Measurements from ENCODE around the gene DRD5.
A peak's percentile ranks its signal among the peaks of the same experiment; 100 is the strongest.

The DRD5 gene

DNA sequence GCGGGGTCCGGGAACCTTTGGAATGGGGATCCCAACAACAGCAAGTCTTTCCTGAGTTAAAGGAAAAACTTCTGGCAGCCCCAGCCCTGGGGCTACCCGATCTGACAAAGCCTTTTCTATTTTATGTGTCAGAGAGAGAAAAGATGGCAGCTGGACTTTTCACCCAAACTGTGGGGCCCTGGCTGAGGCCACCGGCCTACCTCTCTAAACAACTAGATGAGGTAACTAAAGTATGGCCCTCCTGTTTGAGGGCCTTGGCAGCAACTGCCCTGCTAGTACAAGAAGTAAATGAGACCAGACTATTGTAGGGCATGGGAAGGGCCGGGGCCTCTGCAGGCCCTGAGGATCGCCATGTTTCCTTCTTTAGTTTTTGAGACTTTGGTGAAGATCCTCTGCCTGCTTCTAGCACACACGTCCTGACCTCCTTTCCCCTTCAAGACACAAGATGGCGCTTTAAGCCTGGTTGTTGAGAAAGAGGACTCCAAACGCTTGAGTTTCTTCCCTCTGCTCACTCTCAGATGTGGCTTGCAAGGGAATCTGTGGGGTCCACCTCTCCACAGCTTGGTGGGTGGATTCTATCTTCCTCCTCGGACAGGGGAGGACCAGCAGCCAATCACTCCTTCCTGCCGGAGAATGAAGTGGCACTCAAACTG, 18.5 kb upstream of the DRD5 start:
- peak; percentile 74 to 85 (median 80) for TF ChIP-seq CTCF (IDR thresholded peaks at IDR 0.05; ENCODE audit: unreplicated experiment in 3 of 3)
- Mint-ChIP-seq H3K9me3 (peaks cover 3% of the 10 kb centered on the region), H3K4me1 (no peaks in the 10 kb centered on the region), H3K36me3 (ENCODE audit: low read depth) (no peaks in the 10 kb centered on the region), H3K27ac (no peak overlapping the region), H3K4me3 (no peak overlapping the region), H3K27me3 (ENCODE audit: low read depth) (peaks cover 23% of the 10 kb centered on the region)

DNA sequence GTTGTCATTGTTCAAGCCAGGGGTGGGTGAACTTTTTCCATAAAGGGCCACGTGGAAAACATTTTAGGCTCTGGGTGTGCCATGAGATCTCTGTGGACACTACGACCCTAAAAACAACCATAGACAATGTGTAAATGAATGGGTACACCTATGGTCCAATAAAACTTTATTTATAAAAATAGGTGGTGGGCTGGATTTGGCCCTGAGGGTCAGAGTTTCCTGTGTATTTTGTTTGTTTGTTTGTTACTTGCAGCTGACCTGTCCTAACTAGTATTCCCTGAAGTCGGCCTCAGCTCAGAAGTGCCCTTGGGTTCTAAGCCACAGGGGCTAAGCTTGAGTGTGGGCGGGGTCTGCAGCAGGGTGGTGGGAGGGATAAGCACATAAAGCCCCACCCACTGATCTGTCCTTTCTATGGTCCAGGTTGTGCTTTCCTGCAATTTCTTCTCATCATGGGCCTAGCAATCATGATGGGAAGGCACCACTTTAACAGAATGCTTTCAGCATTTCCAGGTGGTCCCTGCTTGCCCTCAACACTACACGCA, 17.2 kb upstream of the DRD5 start:
- Mint-ChIP-seq H3K9me3 (peaks cover 3% of the 10 kb centered on the region), H3K27ac (no peak overlapping the region), H3K36me3 (ENCODE audit: low read depth) (no peaks in the 10 kb centered on the region), H3K4me3 (no peak overlapping the region), H3K4me1 (no peaks in the 10 kb centered on the region), H3K27me3 (ENCODE audit: low read depth) (peaks cover 21% of the 10 kb centered on the region)
- TF ChIP-seq CTCF (IDR thresholded peaks at IDR 0.05; ENCODE audit: unreplicated experiment in 3 of 3) = no peak

GRCh38 chr4:9765091-9765490, 16.3 kb upstream of the DRD5 start:
- no peaks in the 10 kb centered on the region for H3K36me3 Mint-ChIP-seq (ENCODE audit: low read depth)
- peak; percentile 38 to 51 (median 43) for TF ChIP-seq CTCF (IDR thresholded peaks at IDR 0.05; ENCODE audit: unreplicated experiment in 3 of 3)
- peaks cover 3% of the 10 kb centered on the region for H3K9me3 Mint-ChIP-seq
- peaks cover 18% of the 10 kb centered on the region for H3K27me3 Mint-ChIP-seq (ENCODE audit: low read depth)
- H3K4me3 Mint-ChIP-seq = no peak overlapping the region
- H3K27ac Mint-ChIP-seq = no peak overlapping the region
- H3K4me1 Mint-ChIP-seq = no peaks in the 10 kb centered on the region

DNA sequence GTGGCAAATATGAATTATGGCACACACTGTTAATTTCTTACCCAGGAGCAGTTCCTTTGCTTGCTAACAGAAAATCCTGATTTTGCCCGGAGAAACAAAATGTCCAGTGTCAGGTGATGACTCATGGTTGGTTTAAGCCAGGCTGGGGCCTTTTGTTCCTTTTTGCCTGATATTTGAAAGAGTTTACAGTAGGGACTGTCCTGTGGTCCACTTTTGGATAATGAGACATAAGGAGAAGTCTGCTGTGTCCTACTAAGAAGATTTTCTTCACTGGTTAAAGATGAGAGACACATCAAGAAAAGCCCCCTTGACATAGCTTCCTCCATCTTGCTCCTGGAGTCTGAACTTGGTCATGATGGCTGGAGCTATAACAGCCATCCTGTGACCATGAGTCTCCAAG, 12.1 kb upstream of the DRD5 start:
- Mint-ChIP-seq H3K4me1 (no peaks in the 10 kb centered on the region), H3K36me3 (ENCODE audit: low read depth) (no peaks in the 10 kb centered on the region), H3K27me3 (ENCODE audit: low read depth) (peaks cover 26% of the 10 kb centered on the region), H3K9me3 (peaks cover 3% of the 10 kb centered on the region), H3K4me3 (no peak overlapping the region), H3K27ac (no peak overlapping the region)
- no peak for TF ChIP-seq CTCF (IDR thresholded peaks at IDR 0.05; ENCODE audit: unreplicated experiment in 3 of 3)

DNA sequence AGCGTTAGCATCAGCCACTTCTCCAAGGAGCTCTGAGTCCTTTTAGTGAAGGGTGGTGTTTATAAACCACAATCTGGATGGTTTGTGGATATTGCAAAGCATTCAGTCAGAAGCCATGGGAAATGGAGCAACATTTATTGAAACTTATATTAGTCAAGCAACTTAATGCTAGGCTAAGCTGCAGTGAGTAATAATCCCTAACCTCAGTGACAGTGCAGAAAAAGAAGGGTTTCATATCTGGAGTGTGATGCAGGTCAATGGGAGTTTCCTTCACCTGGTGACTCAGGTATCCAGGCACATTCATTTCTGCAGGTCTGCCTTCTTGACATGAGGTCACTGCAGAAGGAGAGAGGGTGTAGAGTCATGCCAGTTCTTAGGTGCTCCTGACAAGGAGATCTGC, 10.4 kb upstream of the DRD5 start:
- no peak for TF ChIP-seq CTCF (IDR thresholded peaks at IDR 0.05; ENCODE audit: unreplicated experiment in 3 of 3)
- H3K9me3 Mint-ChIP-seq = no peaks in the 10 kb centered on the region
- H3K36me3 Mint-ChIP-seq (ENCODE audit: low read depth) = no peaks in the 10 kb centered on the region
- no peaks in the 10 kb centered on the region for H3K4me1 Mint-ChIP-seq
- H3K27ac Mint-ChIP-seq = no peak overlapping the region
- no peak overlapping the region for H3K4me3 Mint-ChIP-seq
- peaks cover 30% of the 10 kb centered on the region for H3K27me3 Mint-ChIP-seq (ENCODE audit: low read depth)

- peaks cover 42% of the 10 kb centered on the region for H3K27me3 Mint-ChIP-seq (ENCODE audit: low read depth)
- H3K9me3 Mint-ChIP-seq = no peaks in the 10 kb centered on the region
Observed at GRCh38 chr4:9773471-9773870, 8.0 kb upstream of the DRD5 start.

More at GRCh38 chr4:9773471-9773870, 8.0 kb upstream of the DRD5 start:
- Mint-ChIP-seq H3K4me3 (no peak overlapping the region), H3K27ac (no peak overlapping the region), H3K4me1 (no peaks in the 10 kb centered on the region), H3K36me3 (ENCODE audit: low read depth) (no peaks in the 10 kb centered on the region)
- TF ChIP-seq CTCF (IDR thresholded peaks at IDR 0.05; ENCODE audit: unreplicated experiment in 3 of 3) = no peak
